DND-41 (cell line): ENCODE results near the gene PTDSS2.
"Not testable (repeated sequence)": the region's sequence is repeated elsewhere in the genome, so short reads cannot be mapped to it uniquely, and the experiment has no call there.

Experiments
- ATAC-seq: fragments of 200-7000 bp; cut with Tn5 transposase; 3 replicates; pipeline ENCODE4 v1.9.1; 2021; ENCODE audit warnings: low read depth; ENCODE audit not compliant: insufficient read depth
- DNase-seq: peaks from one replicate; pipeline ENCODE4 v3.0.0-alpha.2; 2020
- H2AFZ ChIP-seq: 2 replicates; pipeline ENCODE4 v1.6.0; 2012; ENCODE audit warnings: low read depth, low read length
- H3K27ac ChIP-seq: 2 replicates; pipeline ENCODE4 v1.5.1; 2012; ENCODE audit warnings: low read length, inconsistent platforms
- H3K27me3 ChIP-seq: fragments of 200-600 bp; sonication (generic); 2 replicates; pipeline ENCODE4 v1.6.0; 2012; ENCODE audit warnings: low read length, mild to moderate bottlenecking, inconsistent platforms; ENCODE audit not compliant: insufficient read depth, poor library complexity
- H3K36me3 ChIP-seq: 2 replicates; pipeline ENCODE4 v1.5.1; 2012; ENCODE audit warnings: low read length, inconsistent platforms; ENCODE audit not compliant: insufficient read depth
- H3K4me1 ChIP-seq: 2 replicates; pipeline ENCODE4 v1.5.1; 2012; ENCODE audit warnings: mild to moderate bottlenecking, low read length; ENCODE audit not compliant: insufficient read depth
- H3K4me2 ChIP-seq: 2 replicates; pipeline ENCODE4 v1.6.0; 2012; ENCODE audit warnings: mild to moderate bottlenecking, moderate library complexity, low read length, inconsistent platforms; ENCODE audit not compliant: insufficient read depth
- H3K4me3 ChIP-seq, 2 experiments: fragments of 200-600 bp in 1 of 2; shearing (Covaris generic) in 1 of 2; 2 replicates each; pipeline ENCODE4 v1.5.1; 2012 to 2016; ENCODE audit warnings: inconsistent platforms in 2 of 2, low read length in 2 of 2, mild to moderate bottlenecking in 2 of 2, low read depth in 1 of 2, moderate library complexity in 1 of 2
- H3K79me2 ChIP-seq: 2 replicates; pipeline ENCODE4 v1.6.0; 2012; ENCODE audit warnings: low read length, inconsistent platforms; ENCODE audit not compliant: insufficient read depth
- H3K9ac ChIP-seq: 2 replicates; pipeline ENCODE4 v1.6.0; 2012; ENCODE audit warnings: low read depth, mild to moderate bottlenecking, inconsistent platforms, low read length, moderate library complexity
- H3K9me3 ChIP-seq: 2 replicates; pipeline ENCODE4 v1.5.1; 2012; ENCODE audit warnings: low read length, moderate library complexity, mild to moderate bottlenecking, inconsistent platforms; ENCODE audit not compliant: insufficient read depth, severe bottlenecking
- H4K20me1 ChIP-seq: 2 replicates; pipeline ENCODE4 v1.6.0; 2012; ENCODE audit warnings: low read length; ENCODE audit not compliant: insufficient read depth
- EZH2 ChIP-seq: IDR thresholded peaks from 3 replicates; pipeline ENCODE4 v1.6.1; 2012; ENCODE audit warnings: borderline replicate concordance, low read depth, mild to moderate bottlenecking, moderate library complexity, low read length, inconsistent platforms; ENCODE audit not compliant: severe bottlenecking
- TF ChIP-seq, protein P1 (sequence below): IDR thresholded peaks from 2 replicates; pipeline ENCODE4 v1.5.1; 2012; ENCODE audit warnings: borderline replicate concordance, low read length, moderate library complexity, mild to moderate bottlenecking; ENCODE audit not compliant: poor library complexity, severe bottlenecking; ENCODE audit errors: extremely low read depth

Gene PTDSS2

DNA sequence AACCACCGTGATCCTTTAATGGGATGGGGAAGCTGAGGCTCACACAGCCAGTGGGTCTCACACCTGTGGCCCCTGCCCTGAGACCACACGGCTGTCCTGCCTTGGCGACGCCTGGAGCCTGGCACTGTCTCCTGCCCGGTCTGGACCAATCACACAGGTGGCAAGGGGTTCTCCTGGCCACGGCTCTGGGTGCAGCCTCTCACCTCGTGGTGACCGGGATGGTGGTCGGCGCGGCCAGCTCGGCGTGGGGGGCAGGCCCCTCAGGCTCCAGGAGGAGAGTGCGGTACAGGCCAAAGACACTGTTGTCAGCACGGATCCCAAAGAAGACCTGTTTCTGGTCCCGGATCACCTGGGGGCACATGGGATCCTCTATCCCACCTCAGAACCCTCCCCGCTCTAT, 17.0 kb upstream of the PTDSS2 start:
- Histone ChIP-seq H3K27ac (no peak overlapping the region), H3K9me3 (no peaks in the 10 kb centered on the region), H3K36me3 (no peaks in the 10 kb centered on the region), H3K4me2 (no peak overlapping the region), H2AFZ (no peak overlapping the region), H3K4me3 (no peak overlapping the region), H3K4me1 (no peaks in the 10 kb centered on the region), H4K20me1 (no peaks in the 10 kb centered on the region), H3K27me3 (no peaks in the 10 kb centered on the region), H3K79me2 (no peaks in the 10 kb centered on the region), H3K9ac (no peak overlapping the region)
- TF ChIP-seq EZH2: no peak
- TF ChIP-seq, protein P1, sequence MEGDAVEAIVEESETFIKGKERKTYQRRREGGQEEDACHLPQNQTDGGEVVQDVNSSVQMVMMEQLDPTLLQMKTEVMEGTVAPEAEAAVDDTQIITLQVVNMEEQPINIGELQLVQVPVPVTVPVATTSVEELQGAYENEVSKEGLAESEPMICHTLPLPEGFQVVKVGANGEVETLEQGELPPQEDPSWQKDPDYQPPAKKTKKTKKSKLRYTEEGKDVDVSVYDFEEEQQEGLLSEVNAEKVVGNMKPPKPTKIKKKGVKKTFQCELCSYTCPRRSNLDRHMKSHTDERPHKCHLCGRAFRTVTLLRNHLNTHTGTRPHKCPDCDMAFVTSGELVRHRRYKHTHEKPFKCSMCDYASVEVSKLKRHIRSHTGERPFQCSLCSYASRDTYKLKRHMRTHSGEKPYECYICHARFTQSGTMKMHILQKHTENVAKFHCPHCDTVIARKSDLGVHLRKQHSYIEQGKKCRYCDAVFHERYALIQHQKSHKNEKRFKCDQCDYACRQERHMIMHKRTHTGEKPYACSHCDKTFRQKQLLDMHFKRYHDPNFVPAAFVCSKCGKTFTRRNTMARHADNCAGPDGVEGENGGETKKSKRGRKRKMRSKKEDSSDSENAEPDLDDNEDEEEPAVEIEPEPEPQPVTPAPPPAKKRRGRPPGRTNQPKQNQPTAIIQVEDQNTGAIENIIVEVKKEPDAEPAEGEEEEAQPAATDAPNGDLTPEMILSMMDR: no peak
- no peak for ATAC-seq
- DNase-seq: no peak

DNA sequence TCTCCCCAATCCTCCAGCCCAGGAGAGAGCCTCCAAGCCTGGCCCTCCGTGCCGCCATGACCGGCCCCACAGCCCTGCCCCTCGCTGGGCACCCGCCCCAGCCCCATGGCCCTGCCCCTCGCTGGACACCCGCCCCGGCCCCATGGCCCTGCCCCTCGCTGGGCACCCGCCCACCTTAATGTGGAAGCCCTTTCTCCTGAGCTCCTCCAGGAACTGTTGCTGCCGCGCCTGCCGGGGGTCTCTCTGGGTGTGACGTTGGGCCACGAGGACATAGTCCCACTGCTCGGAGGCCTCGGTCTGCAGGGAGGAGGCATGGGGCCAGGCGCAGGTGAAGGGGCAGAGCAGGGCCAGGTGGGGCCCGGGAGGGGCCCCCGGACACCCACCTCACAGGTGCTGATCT, 16.4 kb upstream of the PTDSS2 start:
- H3K27me3 ChIP-seq: no peaks in the 10 kb centered on the region
- no peak overlapping the region for H3K4me3 ChIP-seq
- no peak for TF ChIP-seq EZH2
- TF ChIP-seq, protein P1: no peak
- H3K27ac ChIP-seq: no peak overlapping the region
- no peak for ATAC-seq
- H3K4me2 ChIP-seq: no peak overlapping the region
- H3K4me1 ChIP-seq: no peaks in the 10 kb centered on the region
- H4K20me1 ChIP-seq: no peaks in the 10 kb centered on the region
- H2AFZ ChIP-seq: no peak overlapping the region
- no peak for DNase-seq
- H3K79me2 ChIP-seq: no peaks in the 10 kb centered on the region
- no peaks in the 10 kb centered on the region for H3K9me3 ChIP-seq
- H3K9ac ChIP-seq: no peak overlapping the region
- no peaks in the 10 kb centered on the region for H3K36me3 ChIP-seq

DNA sequence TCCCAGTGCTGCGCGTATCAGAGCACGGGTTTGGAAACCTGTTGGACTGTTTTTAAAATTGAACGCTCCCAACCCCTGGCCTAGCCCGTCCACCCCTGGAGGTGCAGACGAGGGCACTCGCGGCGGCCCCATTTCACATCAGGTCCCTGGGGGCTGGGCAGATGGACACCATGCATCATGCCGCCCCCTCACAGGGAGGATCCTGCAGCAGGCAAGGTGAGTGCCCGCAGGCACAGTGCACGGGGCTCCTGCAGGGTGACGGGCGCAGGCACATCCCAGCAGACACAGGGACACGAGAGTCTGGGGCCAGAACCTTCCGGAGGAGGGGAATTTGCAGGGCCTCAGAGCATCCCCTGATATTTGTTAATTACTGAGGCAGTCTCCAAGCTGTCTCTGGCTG, 15.6 kb upstream of the PTDSS2 start:
- no peak for TF ChIP-seq EZH2
- TF ChIP-seq, protein P1: no peak
- no peaks in the 10 kb centered on the region for H3K27me3 ChIP-seq
- H3K9ac ChIP-seq: no peak overlapping the region
- no peaks in the 10 kb centered on the region for H3K9me3 ChIP-seq
- H2AFZ ChIP-seq: no peak overlapping the region
- H3K4me1 ChIP-seq: no peaks in the 10 kb centered on the region
- no peaks in the 10 kb centered on the region for H3K79me2 ChIP-seq
- H3K4me3 ChIP-seq: no peak overlapping the region
- no peaks in the 10 kb centered on the region for H3K36me3 ChIP-seq
- DNase-seq: no peak
- H4K20me1 ChIP-seq: no peaks in the 10 kb centered on the region
- no peak overlapping the region for H3K4me2 ChIP-seq
- H3K27ac ChIP-seq: no peak overlapping the region
- ATAC-seq: no peak

DNA sequence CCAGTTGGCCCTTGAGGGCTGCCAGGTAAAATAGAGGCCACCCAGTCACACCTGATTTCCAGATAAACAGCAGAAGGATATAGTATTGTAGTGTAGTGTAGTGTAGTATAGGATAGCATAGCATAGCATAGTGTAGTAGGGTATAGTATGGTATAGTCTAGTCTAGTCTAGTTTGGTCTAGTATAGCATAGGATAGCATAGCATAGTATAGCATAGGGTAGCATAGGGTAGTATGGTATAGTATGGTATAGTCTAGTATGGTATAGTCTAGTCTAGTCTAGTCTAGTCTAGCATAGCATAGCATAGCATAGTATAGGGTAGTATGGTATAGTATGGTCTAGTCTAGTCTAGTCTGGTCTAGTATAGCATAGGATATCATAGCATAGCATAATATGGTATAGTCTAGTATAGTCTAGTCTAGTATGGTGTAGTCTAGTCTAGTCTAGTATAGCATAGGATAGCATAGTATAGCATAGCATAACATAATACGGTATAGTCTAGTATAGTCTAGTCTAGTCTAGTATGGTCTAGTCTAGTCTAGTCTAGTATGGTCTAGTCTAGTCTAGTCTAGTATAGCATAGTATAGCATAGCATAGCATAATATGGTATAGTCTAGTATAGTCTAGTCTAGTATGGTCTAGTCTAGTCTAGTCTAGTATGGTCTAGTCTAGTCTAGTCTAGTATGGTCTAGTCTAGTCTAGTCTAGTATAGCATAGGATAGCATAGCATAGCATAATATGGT, 14.9 kb upstream of the PTDSS2 start:
- not testable (repeated sequence) for H3K9ac ChIP-seq, H3K79me2 ChIP-seq, H3K4me3 ChIP-seq, H3K4me1 ChIP-seq, H3K4me2 ChIP-seq, DNase-seq, H3K27ac ChIP-seq, H4K20me1 ChIP-seq, H3K27me3 ChIP-seq, H3K9me3 ChIP-seq, H2AFZ ChIP-seq, H3K36me3 ChIP-seq
- 0 out of 3 replicates have a peak, but pooled peaks have one; percentile 16 for ATAC-seq
